ENCODE results near the gene ZNF222. TPM values are rescaled to one million over a fixed set of nuclear protein-coding genes. Genes with fewer than 3 reads are reported as not detected.

ZNF222 gene
- total RNA-seq, 1 donor from 2014 or later = 7.6 TPM

- H3K27ac Mint-ChIP-seq (ENCODE audit: unreplicated experiment) = no peak overlapping the region
- no peak for TF ChIP-seq CTCF (conservative IDR thresholded peaks at IDR 0.05)
- peak overlapping the region; percentile 92 for H3K4me3 Mint-ChIP-seq
- H3K9me3 Mint-ChIP-seq = peaks cover 16% of the 10 kb centered on the region
- H3K36me3 Mint-ChIP-seq (ENCODE audit: low read depth) = peaks cover 40% of the 10 kb centered on the region
- DNase-seq (ENCODE audit: low read depth, low spot score) = no peak
- H3K4me1 Mint-ChIP-seq = peaks cover 21% of the 10 kb centered on the region
- no peaks in the 10 kb centered on the region for H3K27me3 Mint-ChIP-seq (ENCODE audit: low read depth)
Measured at GRCh38 chr19:44072543-44073401, 47.6 kb downstream of the ZNF222 start.

GRCh38 chr19:44076325-44076724 is 51.1 kb downstream of the ZNF222 start:
- peaks cover 20% of the 10 kb centered on the region for H3K4me1 Mint-ChIP-seq
- no peak overlapping the region for H3K4me3 Mint-ChIP-seq
- H3K27ac Mint-ChIP-seq (ENCODE audit: unreplicated experiment) = no peak overlapping the region
- no peak for DNase-seq (ENCODE audit: low read depth, low spot score)
- H3K27me3 Mint-ChIP-seq (ENCODE audit: low read depth) = no peaks in the 10 kb centered on the region
- TF ChIP-seq CTCF (conservative IDR thresholded peaks at IDR 0.05) = no peak
- H3K36me3 Mint-ChIP-seq (ENCODE audit: low read depth) = peaks cover 20% of the 10 kb centered on the region
- H3K9me3 Mint-ChIP-seq = peaks cover 8% of the 10 kb centered on the region

Other genes with a start within 250 kb of the ZNF222 start
- 2.2 and 2.8 TPM in 2 replicates for gene KCNN4, start 244.4 kb upstream of the ZNF222 start, total RNA-seq
- gene LYPD5, start 222.9 kb upstream of the ZNF222 start, total RNA-seq = 0.25 TPM in 1 of 2 replicates, not detected in the other
- 13.6 and 14.7 TPM in 2 replicates for gene ZNF283, start 198.1 kb upstream of the ZNF222 start, total RNA-seq
- gene ZNF404, start 141.4 kb upstream of the ZNF222 start, total RNA-seq = 3.5 and 3.8 TPM in 2 replicates
- gene ZNF45, start 90.1 kb upstream of the ZNF222 start, total RNA-seq = 21.6 and 22.9 TPM in 2 replicates
- gene ZNF221, start 74.2 kb upstream of the ZNF222 start, total RNA-seq = 11.6 and 14.3 TPM in 2 replicates
- gene ZNF155, start 41.2 kb upstream of the ZNF222 start, total RNA-seq = 8.8 and 11.9 TPM in 2 replicates
- 6.0 and 6.5 TPM in 2 replicates for gene ZNF230, start 22.4 kb upstream of the ZNF222 start, total RNA-seq
- gene ZNF223, start 26.7 kb downstream of the ZNF222 start, total RNA-seq = 5.8 and 7.6 TPM in 2 replicates
- 4.5 TPM in 2 replicates for gene ZNF284, start 46.8 kb downstream of the ZNF222 start, total RNA-seq
- 19.4 and 23.0 TPM in 2 replicates for gene ZNF224, start 69.0 kb downstream of the ZNF222 start, total RNA-seq
- gene ZNF225, start 88.0 kb downstream of the ZNF222 start, total RNA-seq = 6.9 and 7.8 TPM in 2 replicates
- 18.2 and 18.6 TPM in 2 replicates for gene ZNF234, start 116.2 kb downstream of the ZNF222 start, total RNA-seq
- gene ZNF226, start 139.7 kb downstream of the ZNF222 start, total RNA-seq = 24.4 and 29.8 TPM in 2 replicates
- 33.4 and 35.8 TPM in 2 replicates for gene ZNF227, start 187.2 kb downstream of the ZNF222 start, total RNA-seq
- 1.7 and 2.5 TPM in 2 replicates for gene ZNF233, start 234.5 kb downstream of the ZNF222 start, total RNA-seq